GM12864 (cell line): ENCODE data around the gene ST6GALNAC3.

Experiments used
- DNase-seq: peaks from one replicate; pipeline ENCODE4 v3.0.0-alpha.2; 2011; ENCODE audit warnings: low read depth
- H3K4me3 ChIP-seq: 2 replicates; pipeline ENCODE4 v1.5.1; 2011; ENCODE audit warnings: mild to moderate bottlenecking, low read depth, low read length, control low read depth
- TF ChIP-seq, protein P1 (sequence below): IDR thresholded peaks from 2 replicates; pipeline ENCODE4 v1.5.1; 2011; ENCODE audit warnings: low read depth, mild to moderate bottlenecking, moderate library complexity, low read length, control low read depth, inconsistent platforms; ENCODE audit errors: missing control alignments

The ST6GALNAC3 gene

DNA sequence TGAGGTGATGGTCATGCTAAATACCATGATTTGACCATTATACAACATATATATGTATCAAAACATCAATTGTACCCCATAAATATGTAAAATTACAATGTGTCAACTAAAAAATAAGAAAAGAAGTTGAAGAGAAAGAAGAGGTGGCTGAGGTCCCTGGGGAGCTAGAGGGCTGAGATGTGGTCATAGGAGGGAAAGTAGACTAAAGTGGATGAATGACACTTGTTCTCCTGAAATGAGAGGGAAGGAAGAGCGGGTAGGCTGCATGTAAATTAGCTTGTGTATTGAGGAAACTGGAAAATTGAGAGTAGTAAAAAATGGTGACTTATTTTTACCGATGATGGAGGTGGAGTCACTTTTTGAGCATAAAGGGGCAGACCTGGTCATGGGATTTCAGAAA is 117.0 kb downstream of the ST6GALNAC3 start:
- TF ChIP-seq, protein P1, sequence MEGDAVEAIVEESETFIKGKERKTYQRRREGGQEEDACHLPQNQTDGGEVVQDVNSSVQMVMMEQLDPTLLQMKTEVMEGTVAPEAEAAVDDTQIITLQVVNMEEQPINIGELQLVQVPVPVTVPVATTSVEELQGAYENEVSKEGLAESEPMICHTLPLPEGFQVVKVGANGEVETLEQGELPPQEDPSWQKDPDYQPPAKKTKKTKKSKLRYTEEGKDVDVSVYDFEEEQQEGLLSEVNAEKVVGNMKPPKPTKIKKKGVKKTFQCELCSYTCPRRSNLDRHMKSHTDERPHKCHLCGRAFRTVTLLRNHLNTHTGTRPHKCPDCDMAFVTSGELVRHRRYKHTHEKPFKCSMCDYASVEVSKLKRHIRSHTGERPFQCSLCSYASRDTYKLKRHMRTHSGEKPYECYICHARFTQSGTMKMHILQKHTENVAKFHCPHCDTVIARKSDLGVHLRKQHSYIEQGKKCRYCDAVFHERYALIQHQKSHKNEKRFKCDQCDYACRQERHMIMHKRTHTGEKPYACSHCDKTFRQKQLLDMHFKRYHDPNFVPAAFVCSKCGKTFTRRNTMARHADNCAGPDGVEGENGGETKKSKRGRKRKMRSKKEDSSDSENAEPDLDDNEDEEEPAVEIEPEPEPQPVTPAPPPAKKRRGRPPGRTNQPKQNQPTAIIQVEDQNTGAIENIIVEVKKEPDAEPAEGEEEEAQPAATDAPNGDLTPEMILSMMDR, result no peak
- no peak for DNase-seq
- H3K4me3 ChIP-seq, result no peak overlapping the region

- TF ChIP-seq, protein P1, result no peak
- no peak overlapping the region for H3K4me3 ChIP-seq
- no peak for DNase-seq
These were observed 123.9 kb downstream of the ST6GALNAC3 start for GRCh38 chr1:76198452-76198851.

DNA sequence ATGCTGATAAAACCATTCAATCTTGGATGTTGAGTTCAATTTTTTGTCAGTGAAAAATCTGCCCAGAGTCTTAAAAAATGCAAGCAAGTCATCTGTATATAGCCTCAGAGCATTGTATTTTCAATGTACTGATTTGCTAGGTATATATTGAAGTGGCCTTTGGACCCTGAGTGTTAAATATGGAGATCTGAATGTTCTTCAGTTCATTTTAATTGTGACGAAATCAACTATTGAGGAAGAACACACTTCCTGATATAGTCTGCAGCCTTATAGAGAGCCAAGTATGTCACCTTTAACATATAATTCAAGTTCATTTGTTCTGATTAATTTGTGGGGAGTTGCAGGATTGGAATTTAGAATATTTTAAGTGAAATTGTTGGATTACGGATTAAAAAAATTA is 128.1 kb downstream of the ST6GALNAC3 start:
- H3K4me3 ChIP-seq, result no peak overlapping the region
- TF ChIP-seq, protein P1, result no peak
- DNase-seq, result no peak

GRCh38 chr1:76203127-76203526 is 128.6 kb downstream of the ST6GALNAC3 start:
- TF ChIP-seq, protein P1, result no peak
- no peak for DNase-seq
- no peak overlapping the region for H3K4me3 ChIP-seq

GRCh38 chr1:76209238-76209637 is 134.7 kb downstream of the ST6GALNAC3 start:
- TF ChIP-seq, protein P1, result no peak
- no peak for DNase-seq
- H3K4me3 ChIP-seq, result no peak overlapping the region

- TF ChIP-seq, protein P1, result no peak
- no peak for DNase-seq
- H3K4me3 ChIP-seq, result no peak overlapping the region
These were observed 135.1 kb downstream of the ST6GALNAC3 start for GRCh38 chr1:76209648-76210047.

DNA sequence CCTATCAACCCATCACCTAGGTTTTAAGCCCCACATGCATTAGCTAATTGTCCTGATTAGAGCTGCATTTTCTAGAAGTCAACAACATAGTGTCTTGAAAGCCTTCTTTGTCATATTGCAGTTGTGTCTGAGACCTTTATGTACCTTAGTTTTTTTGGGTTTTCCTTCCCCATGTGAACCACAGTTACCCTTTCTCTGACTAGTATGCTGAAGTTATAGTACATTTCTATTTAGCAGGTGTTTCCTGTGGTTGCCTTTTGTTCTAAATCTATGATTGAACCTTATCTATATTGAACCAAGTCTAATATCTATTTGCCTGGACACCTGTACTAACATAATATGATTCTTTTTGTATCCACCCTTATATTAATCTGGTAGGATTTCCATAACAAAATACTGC is 135.6 kb downstream of the ST6GALNAC3 start:
- no peak for DNase-seq
- TF ChIP-seq, protein P1, result no peak
- no peak overlapping the region for H3K4me3 ChIP-seq
